ENCODE data around the gene ADAMTS9. TPM values are rescaled to one million over a fixed set of nuclear protein-coding genes. Genes with fewer than 3 reads are reported as not detected.

The ADAMTS9 gene
- total RNA-seq, 2 experiments from 2014 or later: not detected

GRCh38 chr3:64680334-64680733 lies 7.5 kb downstream of the ADAMTS9 start:
- no peaks in the 10 kb centered on the region for H3K36me3 ChIP-seq (ENCODE audit: insufficient read depth, low read length)
- H3K4me1 Mint-ChIP-seq (ENCODE audit: low read depth): no peaks in the 10 kb centered on the region
- intact Hi-C loops (cut with DNase I, micrococcal nuclease): no loop called here
- POLR2A ChIA-PET: no interaction called here
- no peak overlapping the region for H3K4me3 Mint-ChIP-seq
- TF ChIP-seq CTCF (IDR thresholded peaks at IDR 0.05): no peak
- no peaks in the 10 kb centered on the region for H3K36me3 Mint-ChIP-seq (ENCODE audit: low read depth)
- no peaks in the 10 kb centered on the region for H3K9me3 Mint-ChIP-seq
- ATAC-seq (ENCODE audit: poor library complexity) (no peak), DNase-seq (no peak)
- H3K27me3 Mint-ChIP-seq: peaks cover 26% of the 10 kb centered on the region
- no peak overlapping the region for H3K27ac ChIP-seq (ENCODE audit: low read depth in 1 of 2, low read length in 2 of 2)
- no peak overlapping the region for H3K27ac Mint-ChIP-seq
- H3K27me3 ChIP-seq (ENCODE audit: control insufficient read depth in 1 of 2, insufficient read depth in 2 of 2, low read length in 2 of 2): peaks cover 8 to 10% of the 10 kb centered on the region in 2 experiments
- CTCF ChIA-PET: no interaction called here
- no peak overlapping the region for H3K4me3 ChIP-seq (ENCODE audit: low read length)
- no peaks in the 10 kb centered on the region for H3K4me1 ChIP-seq (ENCODE audit: insufficient read depth, low read length)
- H3K9me3 ChIP-seq (ENCODE audit: control insufficient read depth in 1 of 2, insufficient read depth in 1 of 2, low read length in 2 of 2): peaks cover 0 to 7% of the 10 kb centered on the region in 2 experiments

GRCh38 chr3:64677961-64678716 lies 9.7 kb downstream of the ADAMTS9 start:
- peaks cover 10% of the 10 kb centered on the region for H3K27me3 Mint-ChIP-seq
- ATAC-seq (ENCODE audit: poor library complexity) (no peak), DNase-seq (no peak)
- POLR2A ChIA-PET: no interaction called here
- H3K36me3 Mint-ChIP-seq (ENCODE audit: low read depth): no peaks in the 10 kb centered on the region
- Histone ChIP-seq H3K9me3 (ENCODE audit: control insufficient read depth in 1 of 2, insufficient read depth in 1 of 2, low read length in 2 of 2) (no peaks in the 10 kb centered on the region), H3K4me3 (ENCODE audit: low read length) (no peak overlapping the region), H3K27ac (ENCODE audit: low read depth in 1 of 2, low read length in 2 of 2) (no peak overlapping the region), H3K36me3 (ENCODE audit: insufficient read depth, low read length) (no peaks in the 10 kb centered on the region), H3K4me1 (ENCODE audit: insufficient read depth, low read length) (no peaks in the 10 kb centered on the region), H3K27me3 (ENCODE audit: control insufficient read depth in 1 of 2, insufficient read depth in 2 of 2, low read length in 2 of 2) (no peaks in the 10 kb centered on the region)
- no peak overlapping the region for H3K27ac Mint-ChIP-seq
- CTCF ChIA-PET: no interaction called here
- intact Hi-C loops (cut with DNase I, micrococcal nuclease): no loop called here
- no peaks in the 10 kb centered on the region for H3K4me1 Mint-ChIP-seq (ENCODE audit: low read depth)
- no peak for TF ChIP-seq CTCF (IDR thresholded peaks at IDR 0.05)
- H3K9me3 Mint-ChIP-seq: no peaks in the 10 kb centered on the region
- no peak overlapping the region for H3K4me3 Mint-ChIP-seq

GRCh38 chr3:64676831-64677230 lies 11.0 kb downstream of the ADAMTS9 start:
- Mint-ChIP-seq H3K4me3 (no peak overlapping the region), H3K9me3 (no peaks in the 10 kb centered on the region), H3K27me3 (peaks cover 2% of the 10 kb centered on the region), H3K36me3 (ENCODE audit: low read depth) (no peaks in the 10 kb centered on the region), H3K4me1 (ENCODE audit: low read depth) (no peaks in the 10 kb centered on the region), H3K27ac (no peak overlapping the region)
- H3K27ac ChIP-seq (ENCODE audit: low read depth in 1 of 2, low read length in 2 of 2): no peak overlapping the region
- no peak for TF ChIP-seq CTCF (IDR thresholded peaks at IDR 0.05)
- ATAC-seq (ENCODE audit: poor library complexity) (no peak), DNase-seq (no peak)
- H3K4me3 ChIP-seq (ENCODE audit: low read length): no peak overlapping the region
- H3K9me3 ChIP-seq (ENCODE audit: control insufficient read depth in 1 of 2, insufficient read depth in 1 of 2, low read length in 2 of 2): no peaks in the 10 kb centered on the region
- no peaks in the 10 kb centered on the region for H3K4me1 ChIP-seq (ENCODE audit: insufficient read depth, low read length)
- no peaks in the 10 kb centered on the region for H3K36me3 ChIP-seq (ENCODE audit: insufficient read depth, low read length)
- ChIA-PET CTCF (no interaction called here), POLR2A (no interaction called here)
- no peaks in the 10 kb centered on the region for H3K27me3 ChIP-seq (ENCODE audit: control insufficient read depth in 1 of 2, insufficient read depth in 2 of 2, low read length in 2 of 2)
- intact Hi-C loops (cut with DNase I, micrococcal nuclease): no loop called here

Measured in CD4-positive, alpha-beta T cell (primary cell).